Activated CD4-positive, alpha-beta T cell treated with anti-CD3 and anti-CD28 coated beads for 36 hours (primary cell): ENCODE data around the gene ZNF490. TPM values are rescaled to one million over a fixed set of nuclear protein-coding genes. Genes with fewer than 3 reads are reported as not detected.
"Not testable (repeated sequence)": the region's sequence is repeated elsewhere in the genome, so short reads cannot be mapped to it uniquely, and the experiment has no call there.

ENCODE experiments used
- ATAC-seq: fragments of 200-7000 bp; cut with Tn5 transposase; one replicate; pipeline ENCODE4 v1.10.0; 2021; ENCODE audit warnings: mild to moderate bottlenecking, moderate library complexity
- CTCF ChIA-PET: fragments of 350-600 bp; sonication (Branson Sonifier 250); formaldehyde crosslinking; loops from one replicate; lab custom pipeline; 2021; ENCODE audit warnings: antibody characterized with exemption; lab: Charles Lee
- POLR2A ChIA-PET: fragments of 350-600 bp; sonication (Branson Sonifier 250); formaldehyde crosslinking; loops from one replicate; lab custom pipeline; 2021; ENCODE audit warnings: antibody characterized with exemption, inconsistent platforms; lab: Charles Lee
- DNase-seq: peaks from one replicate; pipeline ENCODE4 v3.0.0-alpha.2; 2020
- H3K27ac Mint-ChIP-seq: one replicate; pipeline ENCODE4 v1.8.0; 2021; ENCODE audit warnings: mixed read lengths
- H3K27me3 Mint-ChIP-seq: one replicate; pipeline ENCODE4 v1.8.0; 2021; ENCODE audit warnings: mixed read lengths
- H3K36me3 Mint-ChIP-seq: one replicate; pipeline ENCODE4 v1.8.0; 2021; ENCODE audit warnings: low read depth, mixed read lengths
- H3K4me1 Mint-ChIP-seq: one replicate; pipeline ENCODE4 v1.8.0; 2021; ENCODE audit warnings: mixed read lengths
- H3K4me3 Mint-ChIP-seq: one replicate; pipeline ENCODE4 v1.8.0; 2021; ENCODE audit warnings: mild to moderate bottlenecking, moderate library complexity, mixed read lengths
- H3K9me3 Mint-ChIP-seq: one replicate; pipeline ENCODE4 v1.8.0; 2021; ENCODE audit warnings: low read depth, mixed read lengths
- intact Hi-C, 2 experiments: fragments of 100-400 bp; cut with DNase I in 1 of 2; cut with micrococcal nuclease in 1 of 2; formaldehyde crosslinking; loops; one replicate each; pipeline versions ENCODE4 v1.14.2 to v1.15.1; 2022 to 2024; cut with DNase I, micrococcal nuclease
- total RNA-seq, 2 experiments: library from RNA; stranded (reverse); gene quantifications; one replicate each; pipeline ENCODE4 v1.2.3, GENCODE V29; 2021

The ZNF490 gene
- total RNA-seq, 2 experiments from 2014 or later: 7.7 to 8.7 TPM

DNA sequence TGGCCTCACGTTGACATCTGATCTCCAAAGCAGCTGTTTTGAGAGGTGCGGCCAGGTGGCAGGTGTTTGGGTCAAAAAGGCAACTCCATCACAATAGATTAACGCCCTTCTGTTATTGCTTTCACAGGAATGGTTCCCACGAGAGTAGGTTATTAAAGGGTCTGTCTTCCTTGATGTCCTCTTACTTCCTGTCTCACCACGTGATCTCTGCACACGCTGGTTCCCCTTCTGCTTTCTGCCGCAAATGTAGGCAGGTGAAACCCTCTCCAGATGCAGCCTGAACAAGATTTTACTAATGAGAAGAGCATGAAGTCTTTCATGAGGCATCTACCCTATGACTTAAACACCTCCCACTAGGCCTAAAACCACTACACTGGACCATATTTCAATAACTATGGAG lies 36.6 kb downstream of the ZNF490 start:
- Mint-ChIP-seq H3K27ac (no peak overlapping the region), H3K4me1 (peaks cover 6% of the 10 kb centered on the region), H3K4me3 (no peak overlapping the region), H3K27me3 (no peaks in the 10 kb centered on the region), H3K36me3 (peaks cover 9% of the 10 kb centered on the region), H3K9me3 (no peaks in the 10 kb centered on the region)
- intact Hi-C loops: loop anchor here in 1 of 2 experiments (10.0 kb wide), 1 partner anchor 251 kb away; no protein-coding TSS in a partner anchor
- POLR2A ChIA-PET: no interaction called here
- ATAC-seq: peak; percentile 33
- DNase-seq: no peak
- CTCF ChIA-PET: interaction anchor here (1.4 kb wide), 1 partner anchor 29 kb away, joined by 3 read pairs; no protein-coding TSS in a partner anchor

- Mint-ChIP-seq H3K4me3 (no peak overlapping the region), H3K36me3 (no peaks in the 10 kb centered on the region), H3K4me1 (peaks cover 5% of the 10 kb centered on the region), H3K27ac (no peak overlapping the region), H3K27me3 (no peaks in the 10 kb centered on the region), H3K9me3 (no peaks in the 10 kb centered on the region)
- no peak for DNase-seq
- CTCF ChIA-PET: interaction anchor here (0.6 to 1.8 kb wide), 4 partner anchors 23 to 1225 kb away, joined by 3 to 6 read pairs (median 4); no protein-coding TSS in a partner anchor
- POLR2A ChIA-PET: no interaction called here
- intact Hi-C loops: loop anchor here in 1 of 2 experiments (10.0 kb wide), 1 partner anchor 277 kb away; no protein-coding TSS in a partner anchor
- no peak for ATAC-seq
Measured at GRCh38 chr19:12567951-12568350, 42.7 kb downstream of the ZNF490 start.

DNA sequence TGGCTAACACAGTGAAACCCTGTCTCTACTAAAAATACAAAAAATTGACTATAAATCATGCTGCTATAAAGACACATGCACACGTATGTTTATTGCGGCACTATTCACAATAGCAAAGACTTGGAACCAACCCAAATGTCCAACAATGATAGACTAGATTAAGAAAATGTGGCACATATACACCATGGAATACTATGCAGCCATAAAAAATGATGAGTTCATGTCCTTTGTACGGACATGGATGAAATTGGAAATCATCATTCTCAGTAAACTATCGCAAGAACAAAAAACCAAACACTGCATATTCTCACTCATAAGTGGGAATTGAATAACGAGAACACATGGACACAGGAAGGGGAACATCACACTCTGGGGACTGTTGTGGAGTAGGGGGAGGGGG lies 44.2 kb downstream of the ZNF490 start:
- H3K27me3 Mint-ChIP-seq, CTCF ChIA-PET, DNase-seq, H3K4me1 Mint-ChIP-seq, POLR2A ChIA-PET, ATAC-seq, H3K27ac Mint-ChIP-seq, H3K4me3 Mint-ChIP-seq, H3K36me3 Mint-ChIP-seq, H3K9me3 Mint-ChIP-seq: not testable (repeated sequence)
- intact Hi-C loops: loop anchor here in 1 of 2 experiments (10.0 kb wide), 1 partner anchor 278 kb away; no protein-coding TSS in a partner anchor

DNA sequence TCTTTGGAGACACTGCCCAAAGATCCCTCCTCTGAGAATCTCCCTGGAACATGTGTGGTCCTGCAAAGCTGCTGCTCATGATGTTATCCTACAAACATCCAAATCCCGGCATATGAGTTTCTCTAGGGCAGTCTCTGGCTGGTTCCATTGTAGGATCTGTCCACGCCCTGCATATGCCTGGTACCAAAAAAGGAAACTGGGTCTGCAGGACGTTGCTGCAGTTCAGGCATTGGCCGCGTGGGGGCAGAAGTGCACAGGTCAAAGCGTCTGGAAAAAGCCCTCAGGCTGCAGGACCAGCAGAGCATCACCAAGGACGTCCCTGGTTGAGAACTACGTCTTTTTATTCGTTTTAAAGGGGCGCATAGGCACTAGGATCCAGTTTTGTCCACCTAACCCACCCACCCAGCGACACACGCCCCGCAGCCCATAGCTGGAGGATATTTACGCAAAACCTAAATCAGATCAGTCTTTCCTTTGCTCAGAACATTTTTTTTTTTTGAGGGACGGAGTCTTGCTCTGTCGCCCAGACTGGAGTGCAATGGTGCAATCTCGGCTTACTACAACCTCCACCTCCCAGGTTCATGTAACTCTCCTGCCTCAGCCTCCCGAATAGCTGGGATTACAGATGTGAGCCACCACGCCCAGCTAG lies 46.5 kb downstream of the ZNF490 start:
- Mint-ChIP-seq H3K36me3 (no peaks in the 10 kb centered on the region), H3K27me3 (no peaks in the 10 kb centered on the region), H3K4me3 (peak overlapping the region; percentile 25), H3K9me3 (no peaks in the 10 kb centered on the region), H3K4me1 (peaks cover 5% of the 10 kb centered on the region), H3K27ac (no peak overlapping the region)
- CTCF ChIA-PET: interaction anchor here (0.5 to 1.9 kb wide), 16 partner anchors 10 to 575 kb away, joined by 3 to 6 read pairs (median 3); partner anchors contain the start of gene GET3
- POLR2A ChIA-PET: interaction anchor here (0.6 to 0.8 kb wide), 2 partner anchors 102 to 282 kb away, joined by 3 to 10 read pairs; partner anchors contain the start of genes MAN2B1 and WDR83
- DNase-seq (peak; percentile 95), ATAC-seq (peak; percentile 98)
- intact Hi-C loops: loop anchor here (1.0 to 10.0 kb wide), 7 partner anchors 46 to 281 kb away; partner anchors contain the start of genes ZNF490 (in 2 of the 2) and ZNF791 (in 2 of the 2)

- Mint-ChIP-seq H3K27me3 (no peaks in the 10 kb centered on the region), H3K27ac (no peak overlapping the region), H3K9me3 (no peaks in the 10 kb centered on the region), H3K4me3 (no peak overlapping the region), H3K4me1 (peaks cover 15% of the 10 kb centered on the region), H3K36me3 (no peaks in the 10 kb centered on the region)
- DNase-seq (peak; percentile 32), ATAC-seq (no peak)
- CTCF ChIA-PET: interaction anchor here (0.7 kb wide), 1 partner anchor 16 kb away, joined by 3 read pairs; no protein-coding TSS in a partner anchor
- intact Hi-C loops: no loop called here
- POLR2A ChIA-PET: no interaction called here
Measured at GRCh38 chr19:12555456-12555930, 55.1 kb downstream of the ZNF490 start.

DNA sequence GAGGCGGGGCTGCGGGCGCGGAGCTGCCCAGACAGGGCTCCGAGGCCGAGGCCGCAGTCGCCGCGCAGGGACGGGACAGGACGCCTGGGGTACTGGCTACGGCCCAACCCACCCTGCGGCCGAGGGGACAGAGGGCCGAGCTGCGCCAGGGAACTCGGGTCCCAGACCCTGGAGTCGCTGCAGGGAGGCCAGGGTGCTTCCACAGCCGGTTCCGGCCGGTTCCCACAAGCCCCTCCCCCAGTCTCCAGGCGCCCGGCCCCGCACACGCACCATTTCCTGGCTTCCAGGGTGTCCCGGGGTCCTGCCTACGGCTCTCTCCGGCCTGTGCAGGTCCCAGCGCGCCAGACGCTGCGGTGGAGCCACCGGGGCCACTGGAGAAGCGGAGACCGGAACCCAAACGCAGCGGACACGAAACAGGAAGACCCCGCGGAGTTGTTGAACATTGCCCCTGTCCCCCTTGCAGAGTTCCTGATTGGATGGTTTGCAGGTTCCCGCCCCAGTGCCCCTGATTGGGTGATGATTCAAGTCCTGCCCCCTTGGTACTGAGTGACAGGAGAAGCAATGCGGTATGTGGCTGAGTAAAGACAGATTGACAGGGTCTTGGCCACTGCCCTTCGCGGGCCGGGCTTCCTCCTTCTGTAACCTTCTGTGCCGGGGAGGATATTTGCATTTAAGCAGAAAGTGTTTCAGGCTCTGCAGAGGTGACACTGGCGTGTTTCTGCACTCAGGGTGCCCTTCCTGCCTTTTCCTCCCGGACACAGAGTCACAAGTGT lies 59.4 kb downstream of the ZNF490 start, which contains the start of gene ZNF564:
Gene ZNF564, minus strand, starts transcription at position 423 of the 773 bp plus-strand sequence. Its CDS starts 150 bp downstream, at position 273.
- DNase-seq (peak; percentile 94), ATAC-seq (peak; percentile 99)
- Mint-ChIP-seq H3K9me3 (no peaks in the 10 kb centered on the region), H3K4me3 (peak within 1 kb of the TSS; percentile 98), H3K27ac (peak within 1 kb of the TSS; percentile 97), H3K27me3 (no peaks in the 10 kb centered on the region), H3K36me3 (peaks cover 15% of the 10 kb centered on the region), H3K4me1 (peaks cover 40% of the 10 kb centered on the region)
- intact Hi-C loops: loop anchor here in 1 of 2 experiments (1.0 kb wide), 13 partner anchors 56 to 389 kb away; partner anchors contain the start of genes DHPS, MAN2B1, RNASEH2A and TRIR
- ChIA-PET CTCF (interaction anchor here (0.8 to 1.3 kb wide), 2 partner anchors 108 to 186 kb away, joined by 3 read pairs; partner anchors contain the start of gene ZNF442), POLR2A (no interaction called here)

- Mint-ChIP-seq H3K4me3 (no peak overlapping the region), H3K27me3 (no peaks in the 10 kb centered on the region), H3K4me1 (peaks cover 58% of the 10 kb centered on the region), H3K36me3 (peaks cover 38% of the 10 kb centered on the region), H3K27ac (peak overlapping the region; percentile 31), H3K9me3 (no peaks in the 10 kb centered on the region)
- intact Hi-C loops: no loop called here
- ATAC-seq: no peak
- CTCF ChIA-PET: interaction anchor here (1.7 kb wide), 1 partner anchor 93 kb away, joined by 3 read pairs; no protein-coding TSS in a partner anchor
- POLR2A ChIA-PET: no interaction called here
- no peak for DNase-seq
Measured at GRCh38 chr19:12546903-12547302, 63.7 kb downstream of the ZNF490 start.

DNA sequence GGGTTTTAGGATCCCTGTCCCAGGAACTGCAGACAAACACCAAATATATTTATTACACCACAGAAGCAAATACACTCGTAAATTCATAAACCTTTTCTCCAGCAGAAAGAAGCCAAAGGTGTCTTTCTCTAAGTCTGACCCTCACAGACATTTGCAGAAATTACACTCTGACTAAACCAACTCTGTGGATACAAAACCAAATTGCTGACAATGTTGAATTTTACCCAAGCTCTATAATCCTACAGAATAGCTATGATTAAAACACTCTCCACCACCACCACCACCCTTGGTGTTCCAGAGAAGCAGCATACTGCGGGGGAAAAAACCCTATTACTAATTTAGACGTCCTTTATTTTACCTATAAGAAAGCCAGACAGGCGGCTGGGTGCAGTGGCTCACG lies 64.5 kb downstream of the ZNF490 start:
- ChIA-PET POLR2A (no interaction called here), CTCF (interaction anchor here (1.0 to 1.7 kb wide), 4 partner anchors 27 to 178 kb away, joined by 3 to 5 read pairs (median 3); partner anchors contain the start of gene TNPO2)
- Mint-ChIP-seq H3K9me3 (no peaks in the 10 kb centered on the region), H3K36me3 (peaks cover 38% of the 10 kb centered on the region), H3K4me1 (peaks cover 54% of the 10 kb centered on the region), H3K27ac (no peak overlapping the region), H3K27me3 (no peaks in the 10 kb centered on the region), H3K4me3 (no peak overlapping the region)
- intact Hi-C loops: no loop called here
- ATAC-seq: no peak
- DNase-seq: no peak

- no peak overlapping the region for H3K4me3 Mint-ChIP-seq
- CTCF ChIA-PET: interaction anchor here (1.0 to 1.4 kb wide), 3 partner anchors 28 to 179 kb away, joined by 3 to 5 read pairs (median 3); partner anchors contain the start of gene TNPO2
Measured at GRCh38 chr19:12545267-12545666, 65.3 kb downstream of the ZNF490 start.

GRCh38 chr19:12544401-12544876 lies 66.2 kb downstream of the ZNF490 start:
- no peak overlapping the region for H3K4me3 Mint-ChIP-seq
- H3K27me3 Mint-ChIP-seq: no peaks in the 10 kb centered on the region
- POLR2A ChIA-PET: no interaction called here
- ATAC-seq: peak; percentile 76
- H3K9me3 Mint-ChIP-seq: peaks cover 2% of the 10 kb centered on the region
- intact Hi-C loops: no loop called here
- H3K4me1 Mint-ChIP-seq: peaks cover 49% of the 10 kb centered on the region
- peak overlapping the region; percentile 59 for H3K27ac Mint-ChIP-seq
- peak; percentile 22 for DNase-seq
- CTCF ChIA-PET: no interaction called here
- peaks cover 44% of the 10 kb centered on the region for H3K36me3 Mint-ChIP-seq

More at GRCh38 chr19:12545267-12545666, 65.3 kb downstream of the ZNF490 start:
- H3K27ac Mint-ChIP-seq: peak overlapping the region; percentile 24
- ATAC-seq (no peak), DNase-seq (no peak)
- POLR2A ChIA-PET: no interaction called here
- intact Hi-C loops: no loop called here
- H3K27me3 Mint-ChIP-seq: no peaks in the 10 kb centered on the region
- H3K4me1 Mint-ChIP-seq: peaks cover 52% of the 10 kb centered on the region
- H3K9me3 Mint-ChIP-seq: no peaks in the 10 kb centered on the region
- H3K36me3 Mint-ChIP-seq: peaks cover 40% of the 10 kb centered on the region
